ENCODE results near the gene RAB6B. TPM values are rescaled to one million over a fixed set of nuclear protein-coding genes. Genes with fewer than 3 reads are reported as not detected.

Gene RAB6B
- total and polyA plus RNA-seq, 2 of the 4 experiments (the other 2 are of a cell fraction), result 0.18 to 1.2 TPM

GRCh38 chr3:133886031-133886722, 9.5 kb downstream of the RAB6B start:
- peaks cover 46% of the 10 kb centered on the region for H3K27me3 ChIP-seq (ENCODE audit: control insufficient read depth, insufficient read depth, low read length)
- no peak overlapping the region for H3K23ac ChIP-seq (ENCODE audit: low read depth, low read length)
- no peak overlapping the region for H2BK20ac ChIP-seq (ENCODE audit: low read depth, low read length)
- no peak overlapping the region for H2AK9ac ChIP-seq (replicated peaks; ENCODE audit: low read depth, low read length, poor library complexity)
- H3K18ac ChIP-seq (ENCODE audit: low read depth, low read length), result no peak overlapping the region
- H3K4me2 ChIP-seq (ENCODE audit: low read depth, low read length), result no peak overlapping the region
- H3K4me1 ChIP-seq (ENCODE audit: control insufficient read depth, insufficient read depth, low read length), result no peaks in the 10 kb centered on the region
- H3K56ac ChIP-seq (ENCODE audit: extremely low read depth, insufficient read depth, low read length), result no peak overlapping the region
- TF ChIP-seq POLR2A (IDR thresholded peaks at IDR 0.05; ENCODE audit: low read depth, low read length), result no peak
- no peak overlapping the region for H2AK5ac ChIP-seq (ENCODE audit: low read depth, low read length)
- no TSS peak for BruUV-seq (replicated peaks)
- H3K9me1 ChIP-seq (ENCODE audit: insufficient read depth, low read length), result no peaks in the 10 kb centered on the region
- ATAC-seq (ENCODE audit: low read depth) (no peak), DNase-seq (no peak)
- H3K36me3 ChIP-seq (ENCODE audit: control insufficient read depth, insufficient read depth, low read length), result no peaks in the 10 kb centered on the region
- H3K9me3 ChIP-seq (ENCODE audit: control insufficient read depth, insufficient read depth, low read length), result no peaks in the 10 kb centered on the region
- in situ Hi-C loops (cut with MboI; ENCODE audit: low sequenced_read_pairs) (no loop called here), intact Hi-C loops (cut with micrococcal nuclease) (no loop called here), dilution Hi-C loops (cut with HindIII; ENCODE audit: low sequenced_read_pairs, unreplicated experiment) (no loop called here)
- no peak overlapping the region for H3K4me3 ChIP-seq (ENCODE audit: insufficient read depth, low read depth, low read length)
- no peaks in the 10 kb centered on the region for H3K79me1 ChIP-seq (ENCODE audit: low read depth in 1 of 2, low read length in 2 of 2)
- H4K91ac ChIP-seq (ENCODE audit: insufficient read depth, low read depth, low read length), result no peak overlapping the region
- H3K4ac ChIP-seq (ENCODE audit: low read depth, low read length), result no peak overlapping the region
- no peak overlapping the region for H4K5ac ChIP-seq (ENCODE audit: low read depth, low read length)
- 100% methylated on average over 1 of the region's 7 CpGs; no CpG with 5 or more reads in 1 of the 2 experiments for WGBS, 2 experiments (ENCODE audit: extremely low coverage in 2 of 2, insufficient read length in 1 of 2)
- H2BK15ac ChIP-seq (ENCODE audit: low read depth, low read length), result no peak overlapping the region
- no peak overlapping the region for H4K8ac ChIP-seq (ENCODE audit: low read depth in 2 of 2, low read length in 2 of 2)
- ChIA-PET CTCF (no interaction called here), POLR2A (ENCODE audit: unreplicated experiment) (no interaction called here)
- H2BK5ac ChIP-seq (ENCODE audit: low read depth, low read length, poor library complexity, severe bottlenecking), result no peak overlapping the region
- no peak overlapping the region for H3K27ac ChIP-seq (ENCODE audit: insufficient read depth, low read length)
- H3K14ac ChIP-seq (replicated peaks; ENCODE audit: low read depth, low read length), result no peak overlapping the region
- H4K20me1 ChIP-seq (ENCODE audit: insufficient read depth, low read length), result no peaks in the 10 kb centered on the region
- H3K9ac ChIP-seq (ENCODE audit: low read depth, low read length), result no peak overlapping the region
- no peak overlapping the region for H2AFZ ChIP-seq (replicated peaks; ENCODE audit: low read length, poor library complexity)
- no peak overlapping the region for H2BK120ac ChIP-seq (ENCODE audit: low read depth, low read length)
